ENCODE measurements around the gene DCDC2B.
A peak's percentile ranks its signal among the peaks of the same experiment; 100 is the strongest.

The DCDC2B gene

DNA sequence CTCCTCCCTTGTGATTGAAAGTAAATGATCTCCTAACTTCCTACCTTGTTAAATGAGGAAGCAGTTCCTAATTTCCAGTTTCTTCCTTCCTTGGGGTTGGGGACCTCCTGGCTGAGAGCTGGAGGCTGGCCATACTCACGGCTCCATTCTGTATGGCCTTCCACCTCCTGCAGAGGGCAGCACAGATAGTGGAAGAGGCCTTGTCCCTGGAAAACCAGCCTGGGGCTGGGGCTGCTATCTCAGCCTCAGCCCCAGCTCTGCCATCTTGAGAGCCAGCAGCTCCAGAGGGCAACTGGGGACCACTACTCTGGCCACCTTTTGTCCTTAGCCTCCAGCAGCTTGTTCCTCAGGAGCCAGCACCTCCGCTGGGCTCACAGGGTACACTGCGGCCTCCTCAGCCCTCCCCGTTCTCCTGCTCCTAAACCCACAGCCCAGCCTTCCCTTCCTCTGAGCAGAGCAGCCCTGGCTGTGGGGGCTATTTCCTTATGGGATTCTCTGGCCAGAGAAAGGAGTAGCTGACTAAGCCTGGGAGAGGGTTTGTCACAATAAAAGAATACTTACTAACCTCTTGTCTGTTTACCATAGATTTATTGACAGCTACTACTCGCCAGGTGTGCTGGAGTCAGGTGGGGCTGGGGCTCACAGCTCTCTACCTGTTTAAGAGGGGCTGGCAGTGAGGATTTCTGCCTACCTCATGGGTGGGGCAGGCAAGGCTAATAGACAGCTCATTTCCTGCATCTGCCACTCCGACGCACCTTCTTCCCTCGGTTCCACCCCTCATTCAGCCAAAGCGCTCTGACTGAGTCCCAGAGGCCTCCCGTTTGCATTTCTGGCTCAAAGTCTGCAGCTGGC lies 7.0 kb downstream of the DCDC2B start:
- H3K4me3 ChIP-seq (ENCODE audit: low read length) = no peak overlapping the region
- H3K9me3 ChIP-seq (replicated peaks; ENCODE audit: low read length) = no peaks in the 10 kb centered on the region
- H3K36me3 ChIP-seq (ENCODE audit: insufficient read depth, low read length) = peaks cover 35% of the 10 kb centered on the region
- no peaks in the 10 kb centered on the region for H3K27me3 ChIP-seq (ENCODE audit: control insufficient read depth, insufficient read depth, low read length)
- no peak overlapping the region for H3K9ac ChIP-seq (ENCODE audit: low read depth, low read length)
- H3K4me1 ChIP-seq (ENCODE audit: control insufficient read depth, insufficient read depth, low read length) = peaks cover 7% of the 10 kb centered on the region
- no peak overlapping the region for H3K4me2 ChIP-seq (ENCODE audit: low read length)

DNA sequence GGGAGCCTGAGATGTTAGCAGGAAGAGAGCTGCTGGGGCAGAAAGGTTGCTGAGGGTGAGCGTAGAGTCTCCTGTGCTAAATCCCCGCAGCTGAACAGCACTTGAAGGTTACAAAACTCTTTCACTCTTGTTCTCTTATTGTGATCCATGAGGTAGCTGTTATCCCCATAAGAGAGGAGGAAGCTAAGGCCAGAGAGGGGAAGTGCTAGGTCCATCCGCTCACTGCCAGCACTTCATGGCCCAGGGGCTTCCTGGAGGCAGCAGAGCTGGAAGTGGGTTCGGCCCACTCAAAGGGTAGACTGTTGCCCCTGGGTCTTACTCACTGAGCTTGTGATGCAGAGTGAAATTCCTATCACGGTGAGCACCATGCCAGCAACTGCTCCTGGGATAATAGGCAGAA lies 7.7 kb downstream of the DCDC2B start:
- no peak overlapping the region for H3K4me2 ChIP-seq (ENCODE audit: low read length)
- no peaks in the 10 kb centered on the region for H3K27me3 ChIP-seq (ENCODE audit: control insufficient read depth, insufficient read depth, low read length)
- H3K9me3 ChIP-seq (replicated peaks; ENCODE audit: low read length) = no peaks in the 10 kb centered on the region
- H3K9ac ChIP-seq (ENCODE audit: low read depth, low read length) = no peak overlapping the region
- no peak overlapping the region for H3K4me3 ChIP-seq (ENCODE audit: low read length)
- peaks cover 14% of the 10 kb centered on the region for H3K4me1 ChIP-seq (ENCODE audit: control insufficient read depth, insufficient read depth, low read length)
- H3K36me3 ChIP-seq (ENCODE audit: insufficient read depth, low read length) = peaks cover 35% of the 10 kb centered on the region

DNA sequence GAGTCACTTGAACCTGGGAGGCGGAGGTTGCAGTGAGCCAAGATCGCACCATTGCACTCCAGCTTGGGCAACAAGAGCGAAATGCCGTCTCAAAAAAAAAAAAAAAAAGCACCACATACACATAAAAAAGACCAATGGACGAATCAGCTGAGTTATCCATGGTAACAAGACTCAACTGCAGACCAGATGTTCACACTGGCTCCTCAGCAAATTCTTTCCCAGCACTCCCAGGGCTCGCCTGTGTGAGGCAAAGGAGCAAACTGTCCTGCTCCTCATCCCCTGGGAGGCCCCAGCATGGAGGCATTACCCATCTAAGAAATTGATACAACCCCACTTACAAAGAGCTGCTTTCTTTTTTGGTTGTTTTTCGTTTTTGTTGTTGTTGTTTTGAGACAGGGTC lies 10.1 kb downstream of the DCDC2B start:
- Histone ChIP-seq H3K9me3 (replicated peaks; ENCODE audit: low read length) (no peaks in the 10 kb centered on the region), H3K4me1 (ENCODE audit: control insufficient read depth, insufficient read depth, low read length) (peaks cover 26% of the 10 kb centered on the region), H3K36me3 (ENCODE audit: insufficient read depth, low read length) (peaks cover 35% of the 10 kb centered on the region), H3K27me3 (ENCODE audit: control insufficient read depth, insufficient read depth, low read length) (no peaks in the 10 kb centered on the region), H3K4me2 (ENCODE audit: low read length) (no peak overlapping the region), H3K4me3 (ENCODE audit: low read length) (no peak overlapping the region), H3K9ac (ENCODE audit: low read depth, low read length) (no peak overlapping the region)

DNA sequence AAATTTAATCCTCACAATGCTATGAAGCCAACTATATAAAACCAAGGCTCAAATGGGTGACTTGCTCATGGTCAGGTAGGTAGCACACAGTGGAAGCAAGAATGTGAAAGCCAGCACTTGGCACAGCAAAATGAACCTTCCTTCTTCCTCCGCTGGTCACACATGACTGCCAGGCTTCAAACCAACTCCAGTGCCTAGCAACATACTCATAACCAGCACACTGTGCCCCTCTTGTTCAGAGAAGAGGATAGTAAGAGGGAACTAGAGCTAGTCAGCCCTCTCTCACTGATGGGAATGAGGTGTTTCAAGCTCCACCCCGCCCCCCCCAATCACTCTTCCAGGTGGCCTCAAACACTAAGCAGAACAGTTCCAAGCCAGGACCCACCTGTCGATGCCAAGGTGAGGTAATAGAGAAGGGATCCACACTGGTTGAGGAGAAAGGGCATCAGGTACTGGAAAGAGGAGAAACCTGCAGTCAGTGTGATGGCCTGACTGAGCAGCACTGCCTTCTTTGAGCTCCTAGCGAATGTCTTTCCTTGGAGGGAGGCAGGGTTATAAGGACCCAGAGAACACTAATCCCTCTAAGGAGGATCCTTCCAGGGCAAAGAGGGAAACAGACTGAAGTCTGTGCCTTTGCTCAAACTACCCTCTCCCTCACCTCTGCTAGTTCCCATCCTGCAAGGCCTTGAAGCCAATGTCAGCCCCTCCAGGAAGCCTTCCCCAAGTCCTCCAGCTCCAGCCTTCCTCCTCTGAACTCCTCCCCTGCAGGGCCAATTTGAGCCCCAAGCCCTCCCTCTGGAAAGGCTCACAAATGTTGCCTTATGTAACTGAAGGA lies 12.1 kb downstream of the DCDC2B start:
- peaks cover 27% of the 10 kb centered on the region for H3K4me1 ChIP-seq (ENCODE audit: control insufficient read depth, insufficient read depth, low read length)
- peaks cover 31% of the 10 kb centered on the region for H3K36me3 ChIP-seq (ENCODE audit: insufficient read depth, low read length)
- peak overlapping the region; percentile 88 for H3K4me3 ChIP-seq (ENCODE audit: low read length)
- H3K27me3 ChIP-seq (ENCODE audit: control insufficient read depth, insufficient read depth, low read length) = no peaks in the 10 kb centered on the region
- H3K9ac ChIP-seq (ENCODE audit: low read depth, low read length) = peak overlapping the region; percentile 99
- no peaks in the 10 kb centered on the region for H3K9me3 ChIP-seq (replicated peaks; ENCODE audit: low read length)
- H3K4me2 ChIP-seq (ENCODE audit: low read length) = peak overlapping the region; percentile 96

DNA sequence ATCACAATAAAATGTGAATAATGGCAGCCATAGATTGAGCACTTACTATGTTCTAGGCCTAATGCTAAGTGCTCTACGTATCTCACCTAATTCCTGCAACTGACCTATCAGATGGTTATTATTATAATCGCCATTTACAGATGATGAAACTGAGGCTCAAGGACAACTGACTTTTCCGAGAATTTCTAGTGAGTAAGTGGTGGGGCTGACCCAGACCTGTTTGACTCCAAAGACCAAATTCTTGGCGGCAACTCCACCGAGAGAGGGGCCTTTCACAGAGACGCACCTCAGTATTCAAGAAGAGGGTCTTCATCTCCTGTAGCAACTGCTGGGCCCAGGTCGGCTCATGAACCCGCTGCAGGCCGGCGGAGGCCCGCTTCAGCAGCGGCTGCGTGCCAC lies 12.7 kb downstream of the DCDC2B start:
- peak overlapping the region; percentile 96 for H3K4me2 ChIP-seq (ENCODE audit: low read length)
- peak overlapping the region; percentile 99 for H3K9ac ChIP-seq (ENCODE audit: low read depth, low read length)
- H3K9me3 ChIP-seq (replicated peaks; ENCODE audit: low read length) = no peaks in the 10 kb centered on the region
- peaks cover 27% of the 10 kb centered on the region for H3K4me1 ChIP-seq (ENCODE audit: control insufficient read depth, insufficient read depth, low read length)
- no peaks in the 10 kb centered on the region for H3K27me3 ChIP-seq (ENCODE audit: control insufficient read depth, insufficient read depth, low read length)
- peaks cover 29% of the 10 kb centered on the region for H3K36me3 ChIP-seq (ENCODE audit: insufficient read depth, low read length)
- H3K4me3 ChIP-seq (ENCODE audit: low read length) = peak overlapping the region; percentile 88

DNA sequence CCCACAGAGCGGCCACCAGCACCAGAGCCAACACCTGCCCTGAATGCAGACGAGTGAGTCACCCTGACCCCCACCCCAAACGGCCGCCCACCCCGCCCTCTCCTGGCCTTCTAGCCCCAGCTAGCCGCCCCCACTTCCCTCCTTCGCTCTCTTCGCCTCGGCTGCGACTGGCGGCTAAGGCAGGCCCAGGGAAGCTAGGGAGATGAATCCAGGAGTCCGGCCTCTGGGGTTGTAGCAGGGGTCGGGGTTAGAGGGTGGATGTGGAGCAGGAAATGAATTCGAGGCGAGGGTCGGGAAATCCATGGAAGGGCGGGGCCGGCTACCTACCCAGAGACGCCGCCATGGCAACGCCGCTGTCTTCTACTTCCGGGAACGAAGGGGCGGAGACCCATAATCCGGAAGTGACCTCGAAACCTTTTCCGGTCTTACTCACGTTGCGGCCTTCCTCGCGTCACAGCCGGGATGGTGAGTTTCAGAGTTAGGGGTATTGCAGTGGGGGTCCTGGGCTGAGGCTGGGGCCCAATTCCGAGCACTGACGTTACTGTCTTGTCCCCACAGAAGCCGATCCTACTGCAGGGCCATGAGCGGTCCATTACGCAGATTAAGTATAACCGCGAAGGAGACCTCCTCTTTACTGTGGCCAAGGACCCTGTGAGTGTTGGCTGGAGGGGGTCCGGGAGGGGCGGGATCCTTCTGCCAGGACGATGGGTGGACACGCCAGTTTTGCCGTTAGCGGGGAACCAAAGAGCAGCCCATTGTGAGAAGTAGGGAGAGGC lies 13.3 kb downstream of the DCDC2B start, which contains the start of the genes EIF3I and TMEM234:
TSS of gene EIF3I (plus strand) at position 428 of the 776 bp plus-strand sequence. CDS start at position 463, 35 bp downstream.
TSS of gene TMEM234 (minus strand) at position 374 of the 776 bp plus-strand sequence. CDS start at position 343, 31 bp downstream.
- Histone ChIP-seq H3K4me2 (ENCODE audit: low read length) (peak within 1 kb of the TSS; percentile 96), H3K9ac (ENCODE audit: low read depth, low read length) (peak within 1 kb of the TSS; percentile 99), H3K4me3 (ENCODE audit: low read length) (peak within 1 kb of the TSS; percentile 88), H3K36me3 (ENCODE audit: insufficient read depth, low read length) (peaks cover 25% of the 10 kb centered on the region), H3K9me3 (replicated peaks; ENCODE audit: low read length) (no peaks in the 10 kb centered on the region), H3K4me1 (ENCODE audit: control insufficient read depth, insufficient read depth, low read length) (peaks cover 27% of the 10 kb centered on the region), H3K27me3 (ENCODE audit: control insufficient read depth, insufficient read depth, low read length) (no peaks in the 10 kb centered on the region)

DNA sequence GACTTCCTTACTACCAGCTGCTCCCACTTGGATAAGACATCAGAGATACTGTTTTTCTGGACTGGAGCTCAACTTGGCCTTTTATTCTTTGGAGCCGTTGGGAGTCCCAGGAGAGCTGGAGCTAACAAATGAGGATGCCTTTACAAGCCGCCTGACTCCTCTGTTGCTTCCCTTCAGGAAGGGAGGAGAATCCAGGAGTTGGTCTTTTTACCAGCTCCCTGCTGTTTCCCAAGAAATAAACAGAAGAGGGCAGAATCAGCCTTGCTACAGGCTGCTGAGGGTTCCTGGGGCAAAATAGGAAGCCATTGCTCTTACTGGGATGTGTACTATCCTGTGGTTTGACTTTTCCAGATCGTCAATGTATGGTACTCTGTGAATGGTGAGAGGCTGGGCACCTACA lies 14.8 kb downstream of the DCDC2B start:
- Histone ChIP-seq H3K4me1 (ENCODE audit: control insufficient read depth, insufficient read depth, low read length) (peaks cover 27% of the 10 kb centered on the region), H3K9me3 (replicated peaks; ENCODE audit: low read length) (no peaks in the 10 kb centered on the region), H3K4me2 (ENCODE audit: low read length) (peak overlapping the region; percentile 96), H3K4me3 (ENCODE audit: low read length) (peak overlapping the region; percentile 7), H3K27me3 (ENCODE audit: control insufficient read depth, insufficient read depth, low read length) (no peaks in the 10 kb centered on the region), H3K9ac (ENCODE audit: low read depth, low read length) (peak overlapping the region; percentile 99), H3K36me3 (ENCODE audit: insufficient read depth, low read length) (peaks cover 36% of the 10 kb centered on the region)

DNA sequence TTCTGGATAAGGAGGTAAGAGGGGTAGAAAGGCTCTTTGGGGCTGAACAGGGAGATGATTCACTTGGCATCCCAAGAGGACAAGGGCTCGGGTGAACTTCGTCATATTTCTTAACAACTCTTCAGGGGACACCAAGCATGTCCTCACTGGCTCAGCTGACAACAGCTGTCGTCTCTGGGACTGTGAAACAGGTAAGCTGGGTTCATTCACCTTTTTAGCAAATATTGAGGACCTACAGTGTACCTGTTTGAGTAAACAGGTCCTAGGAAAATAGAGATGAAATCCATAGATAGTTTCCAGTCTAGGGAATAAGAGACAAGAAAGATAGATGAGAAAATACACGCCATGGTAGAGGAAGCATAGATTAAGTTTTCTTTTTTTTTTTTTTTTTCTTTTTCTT lies 15.4 kb downstream of the DCDC2B start:
- Histone ChIP-seq H3K36me3 (ENCODE audit: insufficient read depth, low read length) (peaks cover 40% of the 10 kb centered on the region), H3K27me3 (ENCODE audit: control insufficient read depth, insufficient read depth, low read length) (no peaks in the 10 kb centered on the region), H3K4me1 (ENCODE audit: control insufficient read depth, insufficient read depth, low read length) (peaks cover 27% of the 10 kb centered on the region), H3K4me2 (ENCODE audit: low read length) (peak overlapping the region; percentile 96), H3K9ac (ENCODE audit: low read depth, low read length) (peak overlapping the region; percentile 99), H3K4me3 (ENCODE audit: low read length) (no peak overlapping the region), H3K9me3 (replicated peaks; ENCODE audit: low read length) (no peaks in the 10 kb centered on the region)

DNA sequence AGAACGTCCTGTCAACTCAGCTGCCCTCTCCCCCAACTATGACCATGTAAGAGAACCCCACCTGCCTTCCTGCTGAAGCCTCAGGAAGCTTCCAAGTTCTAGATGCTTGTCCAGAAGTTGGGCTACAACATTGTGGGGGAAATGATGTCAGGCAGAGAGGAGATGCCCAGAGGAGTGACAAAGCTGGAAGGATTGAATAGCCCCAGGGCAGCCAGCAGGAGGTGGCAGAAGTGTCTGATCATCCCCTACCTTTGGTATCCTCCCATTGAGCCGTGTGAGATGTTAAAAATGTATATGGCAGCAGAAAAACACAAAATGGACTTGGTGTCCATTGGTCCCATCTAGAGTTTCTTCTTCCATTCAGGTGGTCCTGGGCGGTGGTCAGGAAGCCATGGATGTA lies 19.9 kb downstream of the DCDC2B start:
- H3K9ac ChIP-seq (ENCODE audit: low read depth, low read length) = no peak overlapping the region
- no peak overlapping the region for H3K4me3 ChIP-seq (ENCODE audit: low read length)
- no peaks in the 10 kb centered on the region for H3K27me3 ChIP-seq (ENCODE audit: control insufficient read depth, insufficient read depth, low read length)
- H3K9me3 ChIP-seq (replicated peaks; ENCODE audit: low read length) = no peaks in the 10 kb centered on the region
- H3K36me3 ChIP-seq (ENCODE audit: insufficient read depth, low read length) = peaks cover 52% of the 10 kb centered on the region
- peaks cover 3% of the 10 kb centered on the region for H3K4me1 ChIP-seq (ENCODE audit: control insufficient read depth, insufficient read depth, low read length)
- no peak overlapping the region for H3K4me2 ChIP-seq (ENCODE audit: low read length)

DNA sequence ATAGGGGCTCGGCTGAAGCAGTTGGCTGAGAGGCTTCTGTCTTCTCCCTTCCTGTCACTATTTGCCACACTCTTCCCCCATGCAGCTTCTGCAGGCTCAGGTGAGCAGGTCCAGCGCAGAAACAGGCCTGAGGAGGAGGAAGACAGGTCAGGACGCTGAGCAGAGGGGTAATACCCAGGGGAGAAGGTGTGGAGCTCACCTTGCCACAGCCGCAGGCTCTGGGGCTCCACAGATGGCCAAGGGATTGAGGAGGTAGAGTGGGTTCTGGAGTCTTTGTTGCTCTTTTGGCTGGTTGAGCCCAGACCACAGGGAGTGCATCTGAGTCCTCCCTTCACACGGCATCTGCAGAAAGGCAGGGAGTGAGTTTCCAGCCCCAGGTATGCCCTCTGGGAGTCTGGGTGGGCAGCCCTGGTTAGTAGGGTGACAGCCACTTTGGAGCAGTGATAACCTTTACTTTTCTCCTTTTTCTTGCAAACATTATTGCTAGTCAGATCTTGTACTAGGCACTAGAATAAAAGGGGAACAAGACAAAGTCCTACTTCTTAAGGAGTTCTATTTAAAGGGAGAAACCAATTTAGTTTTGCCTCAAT lies 23.0 kb downstream of the DCDC2B start:
- Histone ChIP-seq H3K9me3 (replicated peaks; ENCODE audit: low read length) (no peaks in the 10 kb centered on the region), H3K9ac (ENCODE audit: low read depth, low read length) (no peak overlapping the region), H3K36me3 (ENCODE audit: insufficient read depth, low read length) (peaks cover 37% of the 10 kb centered on the region)

More for the DNA sequence above, 23.0 kb downstream of the DCDC2B start:
- Histone ChIP-seq H3K4me3 (ENCODE audit: low read length) (no peak overlapping the region), H3K4me2 (ENCODE audit: low read length) (no peak overlapping the region), H3K4me1 (ENCODE audit: control insufficient read depth, insufficient read depth, low read length) (peaks cover 19% of the 10 kb centered on the region), H3K27me3 (ENCODE audit: control insufficient read depth, insufficient read depth, low read length) (no peaks in the 10 kb centered on the region)
